Colonic mucosa (tissue), 4 donors: ENCODE data around the gene STAG3. TPM values are rescaled to one million over a fixed set of nuclear protein-coding genes. Genes with fewer than 3 reads are reported as not detected.
"Not testable (repeated sequence)": the region's sequence is repeated elsewhere in the genome, so short reads cannot be mapped to it uniquely, and the experiment has no call there.

Experiments
- DNase-seq: peaks from one replicate; pipeline ENCODE4 v3.0.0-alpha.2; 2020
- H3K27ac ChIP-seq: fragments of 200-600 bp; one replicate; pipeline ENCODE4 v1.8.0; 2021
- H3K27me3 ChIP-seq: fragments of 200-600 bp; one replicate; pipeline ENCODE4 v1.8.0; 2021
- H3K36me3 ChIP-seq: fragments of 200-600 bp; one replicate; pipeline ENCODE4 v1.8.0; 2021
- H3K4me1 ChIP-seq: fragments of 200-600 bp; one replicate; pipeline ENCODE4 v1.8.0; 2021; ENCODE audit warnings: mild to moderate bottlenecking
- H3K4me3 ChIP-seq: fragments of 200-600 bp; one replicate; pipeline ENCODE4 v1.8.0; 2021
- H3K9ac ChIP-seq, 2 donors: one replicate each; pipeline ENCODE4 v1.7.0; 2013; ENCODE audit warnings: control low read depth in 2 of 2, low read depth in 2 of 2, low read length in 2 of 2
- H3K9me3 ChIP-seq: fragments of 200-600 bp; one replicate; pipeline ENCODE4 v1.8.0; 2021
- intact Hi-C: fragments of 100-400 bp; cut with DNase I; formaldehyde crosslinking; loops from one replicate; pipeline ENCODE4 v1.14.1; 2022
- total RNA-seq, 2 donors: library from RNA; stranded (reverse); fragmentation: NEBNext Ultra II Directional in 1 of 2; extraction: Animal tissue kit (Norgen Biotek cat#: 25700) in 1 of 2; gene quantifications; one replicate each; pipeline ENCODE4 v1.2.1, GENCODE V29; 2021
- TF ChIP-seq, protein P1 (sequence below): fragments of 200-600 bp; IDR thresholded peaks from one replicate; pipeline ENCODE4 v1.8.0; 2022; ENCODE audit warnings: antibody characterized with exemption, mild to moderate bottlenecking
- donor health status: healthy.
- donor health status: DM: no; HTN: no; CAD: no.
- donor health status: DM: no; HTN: no; CAD: no.

STAG3 gene
- total RNA-seq, 2 donors from 2014 or later = 1.4 to 3.8 TPM

DNA sequence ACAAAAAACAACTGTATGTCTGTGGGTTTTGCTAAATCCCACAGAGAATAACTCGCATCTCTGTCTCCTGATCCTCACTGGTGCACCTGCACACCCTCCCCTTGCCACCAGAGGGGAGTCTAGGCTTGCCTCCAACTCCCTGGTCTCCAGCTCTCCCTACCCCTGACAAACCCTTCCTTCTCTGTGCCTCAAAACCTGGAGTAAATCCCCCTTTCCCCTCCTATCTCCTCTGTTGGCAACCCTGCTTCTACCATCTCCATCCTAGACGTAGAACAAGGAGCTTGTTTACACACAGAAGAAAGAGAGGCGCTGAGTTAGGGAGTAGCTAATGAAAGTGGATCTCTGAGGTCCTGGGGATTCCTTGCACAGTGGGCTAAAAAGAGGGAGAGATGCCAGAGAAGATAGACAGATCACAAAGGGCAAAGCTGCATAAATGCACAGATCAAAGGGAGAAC, 45.0 kb upstream of the STAG3 start:
- Histone ChIP-seq H3K27me3 (no peaks in the 10 kb centered on the region), H3K27ac (no peak overlapping the region), H3K4me1 (peaks cover 8% of the 10 kb centered on the region), H3K9me3 (no peaks in the 10 kb centered on the region), H3K4me3 (no peak overlapping the region), H3K9ac (no peak overlapping the region), H3K36me3 (no peaks in the 10 kb centered on the region)
- TF ChIP-seq, protein P1, sequence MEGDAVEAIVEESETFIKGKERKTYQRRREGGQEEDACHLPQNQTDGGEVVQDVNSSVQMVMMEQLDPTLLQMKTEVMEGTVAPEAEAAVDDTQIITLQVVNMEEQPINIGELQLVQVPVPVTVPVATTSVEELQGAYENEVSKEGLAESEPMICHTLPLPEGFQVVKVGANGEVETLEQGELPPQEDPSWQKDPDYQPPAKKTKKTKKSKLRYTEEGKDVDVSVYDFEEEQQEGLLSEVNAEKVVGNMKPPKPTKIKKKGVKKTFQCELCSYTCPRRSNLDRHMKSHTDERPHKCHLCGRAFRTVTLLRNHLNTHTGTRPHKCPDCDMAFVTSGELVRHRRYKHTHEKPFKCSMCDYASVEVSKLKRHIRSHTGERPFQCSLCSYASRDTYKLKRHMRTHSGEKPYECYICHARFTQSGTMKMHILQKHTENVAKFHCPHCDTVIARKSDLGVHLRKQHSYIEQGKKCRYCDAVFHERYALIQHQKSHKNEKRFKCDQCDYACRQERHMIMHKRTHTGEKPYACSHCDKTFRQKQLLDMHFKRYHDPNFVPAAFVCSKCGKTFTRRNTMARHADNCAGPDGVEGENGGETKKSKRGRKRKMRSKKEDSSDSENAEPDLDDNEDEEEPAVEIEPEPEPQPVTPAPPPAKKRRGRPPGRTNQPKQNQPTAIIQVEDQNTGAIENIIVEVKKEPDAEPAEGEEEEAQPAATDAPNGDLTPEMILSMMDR = peak; percentile 91
- peak; percentile 79 for DNase-seq
- intact Hi-C loops = loop anchor here (2.0 to 10.0 kb wide), 3 partner anchors 86 to 212 kb away; partner anchors contain the start of gene PVRIG

DNA sequence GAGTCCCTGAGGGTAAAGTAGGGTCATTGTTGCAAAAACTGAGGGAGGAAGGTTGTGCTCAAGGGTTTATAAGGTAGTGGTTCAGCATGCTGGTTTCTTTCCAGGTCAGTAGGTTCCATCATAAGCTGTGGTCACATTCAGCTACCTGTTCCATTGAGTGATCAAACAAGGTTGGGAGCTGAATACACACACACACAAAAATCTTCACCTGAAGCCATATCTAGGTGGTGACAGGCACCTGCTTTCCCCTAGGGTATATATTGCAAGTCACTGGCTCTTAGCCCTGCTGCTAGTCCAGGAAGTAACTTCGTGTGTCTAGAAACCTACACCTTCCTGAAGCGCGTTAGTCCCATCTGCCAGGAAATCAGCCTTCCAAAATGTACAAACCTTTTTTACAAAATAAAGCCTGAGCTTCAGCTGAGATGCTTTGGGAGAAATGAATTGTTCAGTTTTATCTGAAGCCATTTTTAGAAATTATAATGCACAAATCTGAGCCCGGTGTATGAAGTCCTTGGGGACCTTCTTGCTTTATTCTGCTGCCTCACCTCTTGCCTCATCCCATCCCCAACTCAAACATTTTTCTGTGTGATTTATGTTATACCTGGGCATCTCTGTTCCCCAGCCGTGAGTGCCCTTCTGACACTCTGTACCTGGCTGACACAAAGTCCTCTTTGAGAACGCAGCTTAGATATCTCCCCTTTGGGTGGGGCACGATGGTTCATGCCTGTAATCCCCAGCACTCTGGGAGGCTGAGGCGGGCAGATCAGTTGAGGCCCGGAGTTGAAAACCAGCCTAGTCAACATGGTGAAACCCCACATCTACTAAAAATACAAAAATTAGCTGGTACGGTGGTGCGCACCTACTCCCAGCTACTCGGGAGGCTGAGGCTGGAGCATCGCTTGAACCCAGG, 39.6 kb upstream of the STAG3 start:
- no peak for DNase-seq
- intact Hi-C loops = loop anchor here (10.0 kb wide), 1 partner anchor 207 kb away; no protein-coding TSS in a partner anchor
- TF ChIP-seq, protein P1 = no peak
- Histone ChIP-seq H3K9ac (peak overlapping the region; percentile 12 to 58), H3K4me3 (no peak overlapping the region), H3K36me3 (no peaks in the 10 kb centered on the region), H3K4me1 (peaks cover 3% of the 10 kb centered on the region), H3K27me3 (no peaks in the 10 kb centered on the region), H3K27ac (no peak overlapping the region), H3K9me3 (no peaks in the 10 kb centered on the region)

DNA sequence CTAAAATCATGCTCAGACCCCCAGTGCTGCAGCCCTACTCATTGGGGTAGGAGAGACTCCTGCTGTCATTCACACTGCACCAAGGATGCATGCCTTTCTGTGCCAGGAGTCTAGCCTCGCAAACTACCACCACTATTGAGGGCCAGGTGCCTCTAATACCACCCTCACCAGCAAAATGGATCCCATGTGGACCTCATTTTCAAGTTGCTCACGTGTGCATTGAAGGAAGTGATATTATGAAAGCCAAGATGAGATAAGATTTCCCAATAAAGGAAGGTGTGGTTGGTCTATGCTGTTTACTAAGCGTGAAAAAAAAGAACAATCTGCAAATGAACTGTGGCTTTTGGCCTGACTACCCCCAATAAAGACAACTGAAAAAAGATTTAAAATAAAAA, 36.2 kb upstream of the STAG3 start:
- Histone ChIP-seq H3K27ac (peak overlapping the region; percentile 62), H3K4me3 (no peak overlapping the region), H3K27me3 (no peaks in the 10 kb centered on the region), H3K9me3 (no peaks in the 10 kb centered on the region), H3K36me3 (no peaks in the 10 kb centered on the region), H3K4me1 (peaks cover 3% of the 10 kb centered on the region), H3K9ac (peak overlapping the region in 1 of 2 donors; percentile 59)
- TF ChIP-seq, protein P1 = no peak
- intact Hi-C loops = loop anchor here (5.0 kb wide), 1 partner anchor 71 kb away; no protein-coding TSS in a partner anchor
- peak; percentile 38 for DNase-seq

- DNase-seq = no peak
- no peaks in the 10 kb centered on the region for H3K27me3 ChIP-seq
- no peak overlapping the region for H3K27ac ChIP-seq
- intact Hi-C loops = loop anchor here (5.0 kb wide), 1 partner anchor 70 kb away; no protein-coding TSS in a partner anchor
- no peak overlapping the region for H3K9ac ChIP-seq
- TF ChIP-seq, protein P1 = no peak
- H3K4me3 ChIP-seq = no peak overlapping the region
- peaks cover 3% of the 10 kb centered on the region for H3K4me1 ChIP-seq
- H3K9me3 ChIP-seq = no peaks in the 10 kb centered on the region
- no peaks in the 10 kb centered on the region for H3K36me3 ChIP-seq
Measured at GRCh38 chr7:100142461-100142860, 35.3 kb upstream of the STAG3 start.

DNA sequence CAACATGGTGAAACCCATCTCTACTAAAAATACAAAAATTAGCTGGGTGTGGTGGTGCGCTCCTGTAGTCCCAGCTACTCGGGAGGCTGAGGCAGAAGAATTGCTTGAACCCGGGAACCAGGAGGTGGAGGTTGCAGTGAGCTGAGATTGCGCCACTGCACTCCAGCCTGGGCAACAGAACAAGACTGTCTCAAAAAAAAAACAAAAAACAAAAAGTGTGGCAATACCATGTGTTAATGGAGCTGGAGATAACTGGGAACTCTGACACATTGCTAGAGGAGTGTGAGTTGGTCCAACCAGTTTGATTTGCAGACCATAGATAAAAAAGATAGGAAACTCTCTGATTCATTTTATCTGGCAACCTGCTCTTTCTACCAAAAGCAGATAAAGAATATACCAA, 31.4 kb upstream of the STAG3 start:
- H3K36me3 ChIP-seq, H3K27ac ChIP-seq, H3K9me3 ChIP-seq, H3K4me1 ChIP-seq, DNase-seq, intact Hi-C loops, H3K27me3 ChIP-seq, H3K9ac ChIP-seq, H3K4me3 ChIP-seq: not testable (repeated sequence)

DNA sequence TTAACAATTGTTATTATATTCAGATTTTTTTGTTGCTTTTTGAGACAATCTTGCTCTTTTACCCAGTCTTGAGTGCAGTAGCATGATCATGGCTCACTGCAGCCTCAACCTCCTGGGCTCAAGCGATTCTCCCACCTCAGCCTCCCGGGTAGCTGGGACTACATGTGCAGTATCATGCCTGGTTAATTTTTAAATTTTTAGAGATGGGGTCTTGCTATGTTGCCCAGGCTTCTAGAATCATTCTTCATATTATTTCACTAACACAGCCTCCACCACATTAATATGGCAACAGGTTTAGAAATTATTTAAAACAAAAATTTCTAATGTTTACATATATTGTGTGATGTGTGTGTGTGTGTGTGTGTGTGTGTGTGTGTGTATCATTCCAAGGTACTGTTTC, 30.4 kb upstream of the STAG3 start:
- intact Hi-C loops = no loop called here
- H3K27me3 ChIP-seq = no peaks in the 10 kb centered on the region
- no peaks in the 10 kb centered on the region for H3K4me1 ChIP-seq
- TF ChIP-seq, protein P1 = no peak
- H3K4me3 ChIP-seq = no peak overlapping the region
- no peaks in the 10 kb centered on the region for H3K9me3 ChIP-seq
- H3K9ac ChIP-seq = no peak overlapping the region
- no peak overlapping the region for H3K27ac ChIP-seq
- DNase-seq = no peak
- H3K36me3 ChIP-seq = no peaks in the 10 kb centered on the region
